GM12875 (cell line): Measurements from ENCODE around the gene PROK1.

Source experiments
- H3K4me3 ChIP-seq: one replicate; pipeline ENCODE4 v1.5.1; 2011; ENCODE audit warnings: low read depth, low read length, control low read depth
- CTCF ChIP-seq: IDR thresholded peaks from 2 replicates; pipeline ENCODE4 v1.5.1; 2011; ENCODE audit warnings: low read depth, mild to moderate bottlenecking, control low read depth, inconsistent platforms, low read length, moderate library complexity, borderline replicate concordance; ENCODE audit not compliant: insufficient read depth

PROK1 gene

GRCh38 chr1:110488161-110488560 is 37.2 kb downstream of the PROK1 start:
- H3K4me3 ChIP-seq = no peak overlapping the region
- TF ChIP-seq CTCF = no peak

DNA sequence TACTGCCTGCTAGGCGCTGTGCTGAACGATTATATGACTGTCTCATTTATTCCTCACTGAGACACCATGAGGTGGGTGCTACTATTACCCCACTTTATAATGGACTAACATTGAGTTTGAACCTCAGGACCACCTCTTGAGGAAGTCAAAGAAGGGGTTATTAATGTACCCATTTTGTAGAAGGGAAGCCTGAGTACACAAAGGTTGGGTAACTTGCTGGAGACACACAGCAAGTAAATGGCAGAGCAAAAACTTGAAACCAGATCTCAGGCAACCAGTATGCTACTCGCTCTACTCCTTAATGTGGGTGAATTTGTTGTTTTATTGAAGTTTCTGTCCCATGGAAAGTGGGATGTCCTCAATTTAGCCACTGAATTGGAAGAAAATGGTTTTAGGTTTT is 37.9 kb downstream of the PROK1 start:
- no peak overlapping the region for H3K4me3 ChIP-seq
- TF ChIP-seq CTCF = no peak

DNA sequence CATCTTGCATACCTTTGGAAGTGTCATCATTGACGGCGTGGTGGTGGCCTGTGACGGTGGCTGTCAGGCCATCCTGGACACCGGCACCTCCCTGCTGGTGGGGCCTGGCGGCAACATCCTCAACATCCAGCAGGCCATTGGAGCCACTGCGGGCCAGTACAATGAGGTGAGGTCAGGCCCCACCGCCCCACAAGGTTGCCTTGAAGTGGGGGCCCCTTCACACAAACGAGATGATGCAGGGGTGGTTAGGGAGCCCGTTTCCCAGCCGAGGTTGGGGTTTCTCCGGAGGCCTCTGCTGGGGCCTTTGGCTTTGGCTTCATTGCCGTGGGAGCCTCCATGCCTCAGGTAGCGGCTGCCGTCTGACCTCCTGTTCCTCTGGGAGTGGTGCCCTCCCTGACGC is 38.5 kb downstream of the PROK1 start:
- no peak overlapping the region for H3K4me3 ChIP-seq
- no peak for TF ChIP-seq CTCF

DNA sequence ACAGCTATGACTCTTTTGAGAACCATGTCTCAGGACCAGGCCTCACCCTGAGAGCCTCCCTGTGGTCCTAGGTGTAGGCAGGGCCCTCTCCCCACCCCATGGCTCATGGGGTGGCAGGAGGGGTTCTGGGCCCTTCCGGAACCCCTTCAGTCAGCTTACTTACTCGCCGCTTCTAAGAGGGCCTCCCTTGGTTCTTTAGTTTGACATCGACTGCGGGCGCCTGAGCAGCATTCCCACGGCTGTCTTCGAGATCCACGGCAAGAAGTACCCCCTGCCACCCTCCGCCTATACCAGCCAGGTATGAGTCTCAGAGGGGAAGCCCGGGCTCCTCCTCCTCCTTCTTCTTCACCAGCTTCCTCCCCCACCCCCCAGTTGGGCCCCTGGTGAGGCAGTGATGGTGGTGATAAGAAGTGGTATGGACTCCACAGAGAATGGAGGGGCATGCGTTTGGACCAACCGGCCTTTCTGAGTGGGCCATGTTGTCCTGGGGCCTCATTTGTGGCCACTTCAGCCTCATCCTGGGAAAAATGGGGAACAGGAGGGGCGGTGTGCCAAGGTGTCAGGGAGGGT is 39.1 kb downstream of the PROK1 start:
- no peak for TF ChIP-seq CTCF
- no peak overlapping the region for H3K4me3 ChIP-seq

DNA sequence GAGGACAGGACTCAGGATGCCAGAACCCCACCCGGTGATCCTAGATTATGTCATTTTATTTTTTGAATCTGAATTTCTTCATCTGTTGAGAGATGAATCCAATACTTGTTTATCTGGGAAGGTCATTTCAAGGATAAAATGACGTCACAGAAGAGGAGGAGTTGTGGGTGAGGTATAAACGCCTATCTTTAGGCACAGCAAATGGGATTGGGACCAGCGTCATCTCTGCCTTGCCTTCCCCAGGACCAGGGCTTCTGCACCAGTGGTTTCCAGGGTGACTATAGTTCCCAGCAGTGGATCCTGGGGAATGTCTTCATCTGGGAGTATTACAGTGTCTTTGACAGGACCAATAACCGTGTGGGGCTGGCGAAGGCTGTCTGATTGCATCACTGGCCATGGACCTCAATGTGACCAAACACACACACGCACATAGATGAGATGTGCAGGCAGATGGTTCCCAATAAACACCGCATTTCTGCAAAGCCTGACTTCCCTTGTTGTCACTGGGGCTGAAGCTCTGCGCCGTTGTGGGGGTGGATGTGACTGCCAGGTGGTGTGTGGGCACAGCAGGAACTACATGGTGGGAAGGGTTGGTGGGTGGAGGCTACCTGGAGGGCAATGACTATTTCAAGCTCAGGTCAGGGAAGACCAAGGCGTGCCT is 40.0 kb downstream of the PROK1 start:
- no peak overlapping the region for H3K4me3 ChIP-seq
- TF ChIP-seq CTCF = no peak

DNA sequence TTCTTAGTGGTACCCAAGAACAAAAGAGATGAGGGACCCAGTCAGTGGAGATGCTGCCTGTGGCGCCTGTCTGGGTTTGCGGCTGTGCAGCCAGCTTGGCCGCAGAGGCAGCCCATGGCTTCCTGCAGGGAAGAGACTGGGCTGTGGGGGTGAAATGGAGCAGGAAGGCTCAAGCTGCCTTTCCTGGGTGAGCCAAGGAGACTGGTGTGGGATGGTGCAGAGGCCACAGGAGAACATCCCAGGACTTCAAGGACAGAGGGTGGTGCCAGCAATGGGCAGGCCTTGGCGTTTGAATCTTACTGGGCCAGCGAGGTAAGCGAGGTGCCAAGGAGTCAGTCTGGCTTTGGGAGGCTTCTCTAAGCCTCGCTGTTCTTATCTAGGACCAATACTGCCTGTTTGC is 41.6 kb downstream of the PROK1 start:
- TF ChIP-seq CTCF = no peak
- no peak overlapping the region for H3K4me3 ChIP-seq

GRCh38 chr1:110493059-110493699 is 42.2 kb downstream of the PROK1 start:
- H3K4me3 ChIP-seq = no peak overlapping the region
- TF ChIP-seq CTCF = no peak
